UCSD-AML1 (cell line): ENCODE data around the gene HOMER2.
"Not testable (repeated sequence)": the region's sequence is repeated elsewhere in the genome, so short reads cannot be mapped to it uniquely, and the experiment has no call there.

Experiments
- DNase-seq: peaks from one replicate; lab custom pipeline; 2025; ENCODE audit not compliant: unreplicated experiment; lab: John Stamatoyannopoulos, UW

Gene HOMER2

DNA sequence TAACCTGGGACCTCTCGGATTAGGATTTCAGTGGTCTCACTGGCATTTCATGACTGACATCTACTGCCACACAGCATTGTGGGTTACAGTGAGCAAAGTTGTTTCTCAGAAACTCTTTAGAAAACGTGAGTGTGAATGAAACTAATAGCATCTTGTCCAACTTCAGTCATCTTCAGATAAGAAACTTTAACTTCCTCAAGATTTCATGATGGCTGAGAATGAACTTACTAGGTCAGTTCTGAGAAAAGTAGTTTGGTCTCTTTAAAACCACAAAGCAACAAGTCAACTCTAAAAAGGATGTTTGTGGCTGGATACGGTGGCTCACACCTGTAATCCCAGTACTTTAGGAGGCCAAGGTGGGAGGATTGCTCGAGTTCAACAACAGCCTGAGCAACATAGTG, 14.2 kb upstream of the HOMER2 start:
- DNase-seq: no peak

DNA sequence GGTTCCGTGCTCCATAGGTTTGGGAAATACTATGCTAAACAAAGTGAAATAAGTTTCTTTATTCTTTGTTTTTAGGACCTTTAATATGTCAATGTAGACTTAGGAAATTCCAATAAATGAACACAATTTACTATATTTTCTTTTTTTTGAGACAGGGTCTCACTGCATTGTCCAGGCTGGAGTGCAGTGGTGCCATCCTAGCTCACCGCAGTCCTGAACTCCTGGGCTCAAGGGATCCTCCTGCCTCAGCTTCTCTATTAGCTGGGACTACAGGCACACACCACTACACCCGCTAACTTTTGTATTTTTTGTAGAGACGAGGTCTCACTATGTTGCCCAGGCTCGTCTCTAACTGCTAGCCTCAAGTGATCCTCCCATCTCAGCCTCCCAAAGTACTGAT, 12.4 kb upstream of the HOMER2 start:
- DNase-seq: no peak

DNA sequence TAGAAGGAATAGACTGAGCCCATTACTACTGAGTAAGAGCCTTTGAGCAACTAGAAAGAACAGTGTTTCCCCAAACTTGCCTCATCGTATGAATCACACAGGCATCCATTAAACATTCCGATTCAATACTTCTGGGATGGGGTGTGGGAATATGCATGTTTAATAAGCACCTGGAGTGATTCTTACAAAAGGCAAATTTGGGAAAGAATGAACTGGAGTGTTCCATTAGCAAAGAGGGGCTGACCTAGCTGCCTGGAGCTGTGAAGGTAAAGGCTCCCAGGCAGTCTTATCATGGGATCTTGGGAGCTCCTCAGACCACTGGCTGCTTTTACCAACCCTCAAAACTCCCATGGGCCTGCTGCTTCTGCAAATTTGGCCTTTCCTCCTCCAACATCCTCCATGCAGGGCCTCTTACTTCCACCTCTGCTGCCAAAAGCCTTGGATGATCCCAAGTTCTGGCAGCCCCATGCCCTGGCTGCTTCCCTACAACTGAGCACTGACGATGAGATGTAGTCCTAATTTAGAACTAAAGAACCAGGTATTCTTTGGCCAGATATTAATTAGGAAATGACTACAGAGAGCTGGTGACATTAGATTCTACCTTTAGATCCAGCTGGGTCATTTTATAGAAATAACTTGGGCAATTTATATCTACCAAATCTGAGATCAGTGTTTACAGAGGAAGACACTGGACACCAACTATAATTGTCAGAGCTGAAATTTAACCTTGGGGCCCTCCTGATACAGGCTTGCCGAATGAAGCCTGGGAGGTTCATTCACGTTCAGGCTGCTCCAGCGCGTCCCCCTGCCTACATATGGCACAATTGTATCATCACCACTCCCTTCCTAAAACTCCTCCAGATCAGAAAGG, 11.2 kb upstream of the HOMER2 start:
- no peak for DNase-seq

DNA sequence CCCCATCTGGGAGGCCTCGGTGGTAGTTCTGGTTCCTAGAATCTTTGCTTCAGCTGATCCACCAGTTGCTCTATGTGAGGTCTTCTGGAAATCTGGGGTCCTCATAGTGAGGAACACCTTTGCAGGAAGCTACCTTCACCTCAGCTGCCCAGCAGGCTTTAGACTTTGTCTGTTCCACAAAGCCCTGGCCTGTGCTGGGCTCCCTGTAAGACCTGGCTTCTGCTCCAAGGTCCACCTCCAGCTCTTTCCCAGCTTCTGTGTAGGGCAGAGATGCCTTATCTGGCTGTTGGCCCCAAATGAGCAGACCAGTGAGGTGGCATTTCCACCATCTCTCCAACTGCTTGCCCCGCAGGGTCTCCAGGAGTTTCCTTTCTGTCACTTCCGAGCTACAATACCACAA, 8.2 kb upstream of the HOMER2 start:
- DNase-seq: peak; percentile 32

DNA sequence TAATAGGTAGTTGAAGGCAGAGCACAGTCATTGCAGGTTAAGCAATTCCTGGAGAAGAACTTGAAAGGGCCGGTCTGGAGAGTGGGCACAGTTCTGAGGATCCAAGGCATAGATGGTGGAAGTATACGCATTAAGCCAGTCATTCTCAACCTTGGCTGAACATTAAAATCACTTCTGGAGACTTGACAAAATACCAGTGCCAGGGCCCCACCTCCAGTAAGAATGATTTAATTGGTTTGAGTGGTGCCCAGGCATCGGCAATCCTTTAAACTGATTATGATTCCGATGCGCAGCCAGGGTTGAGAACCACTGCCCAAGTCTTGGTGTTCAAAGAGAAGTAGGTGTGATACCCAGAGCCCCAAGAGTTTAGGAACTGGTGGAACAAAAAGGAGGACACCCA, 6.9 kb upstream of the HOMER2 start:
- DNase-seq: no peak

DNA sequence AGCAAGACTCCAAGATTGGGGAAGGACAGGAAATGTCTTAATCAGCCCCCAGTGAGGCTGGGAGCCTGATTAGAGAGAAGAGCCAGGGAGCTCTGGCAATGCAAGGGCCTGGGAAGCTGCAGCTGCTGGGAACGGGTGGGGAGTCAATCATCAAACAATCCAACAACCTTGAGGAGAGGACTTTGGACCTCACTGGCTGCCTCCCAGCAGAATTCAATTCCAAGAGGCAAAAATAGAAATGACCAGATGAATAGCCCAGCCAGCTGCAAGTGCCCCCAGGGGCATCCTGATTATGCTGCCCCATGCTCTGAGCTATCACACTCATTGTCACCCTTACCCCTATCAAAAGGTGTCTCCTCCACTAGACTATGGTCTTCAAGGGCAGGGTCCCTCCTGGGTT, 6.1 kb upstream of the HOMER2 start:
- no peak for DNase-seq

DNA sequence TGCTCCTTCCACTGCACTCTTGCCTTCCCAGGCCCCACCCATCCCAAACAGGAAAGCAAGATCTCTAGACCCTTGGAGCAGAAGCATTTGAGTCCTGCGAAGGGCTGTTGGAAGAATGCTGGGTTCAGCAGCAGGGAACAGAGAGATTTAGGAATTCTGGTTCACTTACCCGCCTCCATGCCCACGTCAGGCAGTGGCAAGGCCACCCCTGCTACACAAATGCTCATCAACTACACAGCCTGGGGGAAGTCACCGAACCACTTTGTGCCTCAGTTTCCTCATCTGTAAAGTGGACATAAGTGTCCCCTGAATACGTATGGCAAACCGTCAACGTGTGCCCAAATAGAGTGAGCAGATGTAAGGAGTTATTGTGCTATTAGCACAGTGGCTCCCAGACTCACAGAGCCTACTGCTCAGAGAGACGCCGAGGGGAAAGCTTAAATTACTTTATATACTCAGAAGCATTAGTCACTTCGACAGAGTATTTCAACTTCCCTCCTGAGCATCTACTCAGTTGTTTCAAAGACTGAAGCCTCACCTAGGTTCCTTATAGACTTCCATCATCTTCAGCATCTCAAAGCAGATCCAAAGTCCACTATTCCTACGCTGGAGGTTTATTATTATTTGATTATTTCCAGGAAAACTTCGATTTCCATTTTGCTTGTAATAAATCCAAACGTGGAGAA, 905 bp downstream of the HOMER2 start:
- no peak for DNase-seq

DNA sequence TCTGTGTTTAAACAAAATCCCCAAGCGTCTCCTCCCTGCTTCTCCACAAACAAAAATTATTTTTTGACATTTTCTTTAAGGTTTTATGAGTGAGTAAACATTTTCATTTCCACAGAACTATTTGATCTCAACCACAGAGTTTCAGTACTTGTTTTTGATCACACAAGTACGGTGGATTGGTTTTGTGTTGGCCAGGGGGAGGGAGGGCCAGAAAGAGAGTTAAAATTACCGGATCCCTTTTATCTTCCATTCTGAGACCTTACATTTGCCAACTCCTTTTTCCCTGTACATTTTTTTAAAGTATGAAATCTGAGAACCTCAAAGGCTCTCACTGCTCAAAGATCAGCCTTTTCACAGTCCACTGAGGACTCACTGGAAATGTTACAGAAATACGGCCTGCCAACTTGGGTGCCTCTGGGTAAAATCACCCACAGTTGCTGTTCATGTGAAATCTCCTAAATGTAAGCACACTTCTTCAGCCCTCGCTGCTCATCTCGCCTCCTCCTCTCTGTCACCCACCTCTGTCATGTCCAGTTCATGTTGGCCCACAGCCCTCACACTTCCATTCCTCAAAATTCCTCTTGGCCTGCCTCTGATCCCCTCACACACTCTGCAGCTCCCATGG, 1.7 kb downstream of the HOMER2 start:
- DNase-seq: no peak

DNA sequence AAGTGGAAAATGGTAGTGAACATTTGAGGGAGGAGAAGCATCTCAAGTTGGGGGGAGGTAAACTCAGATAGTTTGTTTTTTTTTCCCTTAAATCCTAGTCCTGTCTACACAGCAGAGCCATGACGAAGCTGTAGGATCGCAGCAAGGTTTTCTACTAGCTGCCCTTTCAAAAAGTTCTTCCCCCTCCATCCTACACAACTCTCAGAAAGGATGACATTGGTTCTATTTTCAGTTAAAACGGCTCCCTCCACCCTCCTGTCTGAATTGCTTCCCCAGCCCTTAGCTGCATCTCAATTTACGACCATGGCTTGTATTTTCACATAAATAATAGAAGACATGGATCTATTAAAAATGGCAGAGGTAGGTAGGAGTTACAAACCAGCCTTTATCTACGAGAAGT, 2.2 kb downstream of the HOMER2 start:
- DNase-seq: no peak

DNA sequence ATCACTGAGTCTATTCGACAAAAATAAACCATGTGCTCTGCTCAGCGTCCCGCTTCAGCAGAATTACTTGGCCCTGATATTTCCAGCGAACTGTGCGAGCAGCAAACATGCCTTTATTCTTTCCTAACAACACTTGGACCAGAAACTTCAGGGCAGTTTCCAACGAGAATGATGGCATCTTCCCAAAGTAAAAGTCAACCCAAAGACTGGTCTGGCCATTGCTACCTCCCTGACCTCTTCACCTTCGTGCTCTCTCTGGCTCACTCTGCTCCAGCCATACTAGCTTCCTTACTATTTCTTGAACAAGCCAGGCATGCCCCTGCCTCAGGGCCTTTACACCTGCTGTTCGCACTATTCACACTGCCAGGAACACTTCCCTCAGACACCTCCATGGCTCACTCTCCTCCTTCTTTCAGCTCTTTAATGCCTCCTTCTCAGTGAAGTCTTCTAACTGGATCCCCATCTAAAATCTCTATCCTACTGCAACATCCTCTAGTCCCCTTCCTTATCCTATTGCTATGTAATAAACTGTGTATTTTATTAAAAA, 6.3 kb downstream of the HOMER2 start:
- DNase-seq: no peak

DNA sequence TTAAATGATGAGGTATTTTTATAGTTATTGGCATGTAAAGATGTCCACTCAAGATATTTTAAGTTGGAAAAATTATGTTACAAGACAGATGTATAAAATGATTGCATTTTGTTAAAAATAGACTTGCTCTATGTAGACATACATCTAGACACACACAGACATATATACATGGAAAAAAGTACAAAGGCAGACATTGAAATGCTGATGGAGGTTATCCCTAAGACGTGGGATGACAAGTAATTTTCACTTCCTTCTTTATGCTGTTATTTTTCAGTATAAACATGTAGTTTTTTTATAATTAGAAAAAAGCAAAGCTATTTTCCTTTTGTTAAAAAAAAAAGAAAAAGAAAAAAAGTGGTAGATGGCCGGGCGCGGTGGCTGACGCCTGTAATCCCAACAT, 7.2 kb downstream of the HOMER2 start:
- DNase-seq: no peak

DNA sequence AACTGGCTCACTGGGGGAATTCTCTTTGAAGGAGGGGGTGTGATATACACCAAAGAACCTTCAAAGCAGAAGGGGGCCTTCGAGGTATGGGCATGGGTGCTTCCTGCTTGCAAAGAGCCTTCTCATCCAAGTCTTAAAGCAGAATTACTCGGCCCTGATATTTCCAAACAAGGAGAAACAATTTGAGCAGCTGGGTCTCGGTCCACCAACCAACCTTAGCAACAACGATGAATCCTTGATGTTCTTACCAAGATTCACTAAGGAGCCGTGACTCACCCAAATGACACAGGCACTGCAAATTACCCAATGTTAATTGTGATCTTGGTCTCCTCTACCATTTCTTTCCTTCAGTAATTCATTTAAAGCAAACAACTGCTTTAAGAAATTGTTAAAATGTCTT, 7.7 kb downstream of the HOMER2 start:
- no peak for DNase-seq

DNA sequence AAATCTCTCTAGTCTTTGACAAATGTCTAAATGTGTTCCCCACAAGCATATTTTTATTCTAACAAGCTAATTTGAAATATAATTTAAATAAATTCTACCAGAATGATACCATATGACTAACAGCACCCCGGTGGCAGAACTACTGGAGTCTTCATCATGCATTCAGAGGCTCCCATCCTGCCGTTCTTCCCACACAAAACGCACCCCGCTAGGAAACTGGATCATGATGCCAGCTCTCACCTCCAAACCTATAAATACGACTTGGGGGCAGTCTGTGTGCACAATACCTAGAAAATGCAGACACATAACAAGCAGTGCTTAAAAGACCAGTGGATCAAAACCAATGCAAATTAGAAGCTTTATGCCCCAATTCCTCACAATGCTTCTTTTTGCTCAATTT, 8.5 kb downstream of the HOMER2 start:
- DNase-seq: no peak

DNA sequence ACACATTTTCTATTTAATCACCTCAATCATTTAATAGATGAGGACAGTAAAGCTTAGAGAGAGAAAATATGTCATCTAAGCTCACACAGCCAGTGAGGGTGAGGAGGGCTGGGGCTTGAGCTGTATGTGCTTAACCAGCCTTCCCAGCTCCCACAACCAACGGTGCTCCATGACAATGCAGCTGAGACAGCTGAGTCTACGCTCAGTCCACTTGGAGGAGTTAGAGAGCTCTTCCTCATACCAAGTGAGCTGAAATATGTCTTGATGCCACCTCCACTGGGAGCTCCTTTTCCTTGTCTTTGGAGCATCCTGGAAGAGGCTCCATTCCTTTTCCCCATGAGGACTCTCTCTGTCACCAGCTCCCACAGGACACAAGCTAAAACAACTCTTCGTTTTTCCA, 9.3 kb downstream of the HOMER2 start:
- DNase-seq: no peak

DNA sequence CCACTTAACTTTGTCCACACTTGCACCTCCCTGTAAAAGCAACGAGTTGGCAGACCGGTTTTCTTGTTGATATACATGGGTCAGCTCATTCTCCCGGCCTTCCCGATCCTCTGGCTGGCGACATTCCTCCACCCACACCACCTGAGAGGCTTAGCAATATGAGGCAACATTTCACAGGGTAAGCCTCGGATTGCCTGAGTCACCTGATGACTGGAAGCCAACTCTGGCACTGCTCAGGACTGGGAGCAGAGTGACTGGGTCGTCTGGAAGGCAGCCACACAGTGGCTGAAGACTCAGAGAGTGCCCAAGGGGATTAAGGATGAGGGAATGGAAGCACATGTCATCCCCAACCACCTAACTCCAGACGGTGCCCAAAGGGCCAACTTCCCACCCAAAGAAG, 9.8 kb downstream of the HOMER2 start:
- no peak for DNase-seq

DNA sequence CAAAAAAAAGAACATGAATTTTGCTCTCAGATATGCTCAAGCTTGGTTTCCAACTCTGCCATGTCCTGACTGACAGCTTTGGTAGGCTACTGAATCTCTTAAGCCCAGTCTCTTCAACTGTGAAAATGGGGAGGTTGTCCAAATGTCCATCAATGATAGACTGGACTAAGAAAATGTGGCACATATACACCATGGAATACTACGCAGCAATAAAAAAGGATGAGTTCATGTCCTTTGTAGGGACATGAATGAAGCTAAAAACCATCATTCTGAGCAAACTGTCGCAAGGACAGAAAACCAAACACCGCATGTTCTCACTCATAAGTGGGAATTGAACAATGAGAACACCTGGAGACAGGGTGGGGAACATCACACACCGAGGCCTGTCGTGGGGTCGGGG, 12.8 kb downstream of the HOMER2 start:
- DNase-seq: not testable (repeated sequence)

DNA sequence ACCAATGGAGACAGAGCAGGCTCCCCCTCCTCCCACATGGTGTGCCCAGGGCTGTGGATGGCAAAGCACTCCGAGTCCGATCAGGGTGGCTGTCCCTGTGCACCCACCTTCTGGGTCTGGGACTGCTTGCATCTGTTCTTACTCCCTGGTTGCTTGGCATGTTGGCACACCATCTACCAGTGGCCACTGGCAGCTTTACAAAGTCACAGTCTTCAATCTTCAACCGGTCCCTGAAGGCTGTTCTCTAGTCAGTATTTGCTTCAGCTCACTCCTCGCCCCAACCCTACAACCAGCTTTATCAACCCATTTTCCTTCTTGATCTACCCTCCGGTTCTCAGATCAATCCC, 14.8 kb downstream of the HOMER2 start:
- DNase-seq: no peak

DNA sequence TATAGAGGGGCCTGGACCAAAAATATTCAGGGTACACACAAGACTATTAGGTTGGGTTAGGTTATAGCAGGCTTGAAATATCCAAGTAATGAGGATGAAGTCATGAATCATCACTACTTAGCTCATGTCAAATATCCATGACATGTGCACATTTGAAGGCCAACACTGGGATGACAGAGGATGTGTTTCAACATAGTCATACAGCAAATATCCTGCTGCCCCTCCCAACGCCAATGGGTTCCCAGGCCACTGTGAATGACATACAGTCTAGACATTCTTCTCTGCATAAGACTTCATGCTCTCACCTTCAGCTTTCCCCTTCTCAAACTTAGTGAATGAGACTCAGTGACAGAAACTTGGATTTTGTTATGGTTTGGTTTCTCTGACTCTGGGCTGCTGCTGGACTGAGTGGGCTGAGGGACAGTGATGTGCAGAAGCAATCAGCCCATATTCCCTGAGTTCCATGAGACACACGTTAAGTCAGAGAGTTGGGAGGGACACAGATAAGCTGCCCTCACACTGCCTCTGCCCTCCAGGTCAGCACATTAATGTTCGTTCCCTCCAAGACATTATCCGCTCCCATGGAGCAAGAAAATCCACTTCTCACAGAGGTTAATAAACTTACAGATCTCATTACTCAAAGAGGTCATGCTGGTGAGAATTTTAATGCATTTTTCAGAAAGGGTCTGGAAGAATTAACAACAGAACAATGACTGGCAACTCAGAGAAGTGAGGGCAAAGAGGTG, 15.4 kb downstream of the HOMER2 start:
- DNase-seq: no peak

DNA sequence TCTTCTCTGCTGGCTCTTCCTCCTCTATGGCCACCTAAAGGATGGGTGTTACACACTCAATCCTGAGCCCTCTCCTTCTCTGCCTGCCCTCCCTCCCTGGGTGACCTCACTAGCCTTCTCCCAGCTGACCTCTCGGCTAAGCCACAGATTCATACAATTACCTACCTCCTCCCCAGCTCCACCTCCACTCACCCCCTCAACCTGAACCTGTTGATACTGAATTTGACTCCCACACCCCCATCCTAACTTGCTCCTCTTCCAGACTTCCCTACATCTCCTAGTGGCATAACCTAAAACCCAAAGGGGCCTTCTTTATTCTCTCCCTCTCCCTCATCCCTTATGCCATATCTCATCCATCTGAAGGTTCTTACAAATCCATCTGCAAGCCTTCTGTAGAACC, 17.1 kb downstream of the HOMER2 start:
- DNase-seq: no peak

DNA sequence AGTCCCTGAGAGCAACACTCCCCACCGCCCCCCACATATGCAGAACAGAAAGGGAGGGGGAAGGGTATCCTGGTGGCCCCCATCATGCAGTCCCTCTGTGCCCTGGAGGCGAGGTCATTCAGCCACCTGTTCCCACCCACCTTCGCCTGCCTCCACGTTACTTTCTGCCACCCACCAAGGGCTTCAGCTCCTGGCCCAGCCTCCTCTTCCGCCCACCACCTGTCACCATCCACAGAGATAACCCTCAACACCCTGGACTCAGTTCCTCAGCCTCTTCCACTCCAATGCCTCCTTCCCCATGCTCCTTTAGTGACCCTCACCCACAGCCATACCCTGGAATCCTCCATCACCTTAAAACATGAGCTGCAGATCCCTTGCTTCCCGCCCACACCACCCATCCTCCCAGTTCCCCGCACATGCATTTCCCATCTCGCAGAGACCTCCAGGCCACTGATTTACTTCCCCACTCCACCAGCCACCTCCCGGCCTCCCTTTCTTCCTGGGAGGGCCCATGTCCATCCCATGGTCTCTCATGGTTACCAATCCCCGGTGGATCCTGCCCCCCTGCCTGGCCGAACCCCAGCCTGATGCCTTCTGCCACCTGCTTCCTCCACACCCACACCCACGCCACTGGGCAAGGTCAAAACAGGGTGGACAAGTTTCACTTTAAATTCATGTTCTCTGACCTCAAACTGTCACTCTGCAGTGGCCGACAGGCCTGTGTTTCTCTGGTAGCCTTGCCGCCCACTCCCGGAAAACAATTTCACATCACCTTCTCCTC, 18.2 kb downstream of the HOMER2 start:
- peak; percentile 45 for DNase-seq

DNA sequence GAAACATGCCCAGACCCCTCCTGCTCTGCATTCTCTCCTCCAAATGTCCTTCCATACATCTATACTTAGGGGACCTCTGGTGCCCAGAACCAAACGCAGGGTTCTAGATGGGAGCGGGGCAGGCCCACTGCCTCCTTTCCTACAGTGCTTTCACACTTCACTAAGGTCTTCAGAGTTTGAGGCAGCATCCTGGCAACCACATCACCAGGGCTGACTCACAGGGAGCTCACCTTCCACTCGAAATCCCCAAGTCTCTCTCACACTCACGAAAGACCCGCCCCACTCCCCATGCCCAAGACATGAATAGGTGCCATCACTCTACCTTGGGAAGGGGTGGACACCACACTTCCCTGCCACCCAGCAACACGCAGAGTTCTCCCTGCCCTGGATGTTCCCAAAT, 18.9 kb downstream of the HOMER2 start:
- no peak for DNase-seq
